Activated CD8-positive, alpha-beta memory T cell treated with anti-CD3 and anti-CD28 coated beads, Interleukin-2, amount 50 U/mL, for 24 hours (primary cell): ENCODE results near the gene RPL7A.
"Not testable (repeated sequence)": the region's sequence is repeated elsewhere in the genome, so short reads cannot be mapped to it uniquely, and the experiment has no call there.

Experiments used
- DNase-seq: peaks from one replicate; pipeline ENCODE4 v3.0.0-alpha.2; 2020; ENCODE audit errors: extremely low read depth

RPL7A gene

DNA sequence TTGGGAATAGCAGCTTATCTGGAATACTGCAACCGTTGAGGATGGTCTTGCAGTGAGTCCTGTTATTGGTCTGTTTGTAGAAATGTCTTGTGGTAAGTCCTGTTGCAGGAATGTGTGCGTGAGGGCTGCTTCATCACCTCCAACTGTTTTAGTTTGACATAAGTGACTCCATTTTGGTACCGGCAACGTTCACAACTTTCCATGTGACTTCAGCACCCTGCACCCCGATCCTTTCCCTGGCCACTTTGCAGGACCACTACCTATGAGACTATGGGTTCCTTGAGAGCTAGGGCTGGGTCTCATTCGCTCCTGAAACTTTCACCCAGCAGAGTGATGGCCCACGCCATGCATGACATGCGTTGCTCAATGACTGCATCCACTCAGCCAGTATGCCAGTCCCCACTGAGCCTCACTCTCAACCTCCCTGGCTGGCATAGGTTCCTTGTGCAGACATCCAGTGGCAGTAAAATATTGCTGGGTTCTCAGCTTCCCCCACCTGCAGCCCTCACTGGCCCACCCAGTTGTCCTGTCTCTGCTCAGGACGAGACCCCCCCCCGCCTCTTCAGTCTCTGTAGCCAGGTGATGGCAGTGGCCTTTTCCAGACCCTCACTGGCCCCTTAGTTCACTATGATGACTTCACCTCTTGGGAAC lies 20.1 kb upstream of the RPL7A start:
- DNase-seq: no peak

DNA sequence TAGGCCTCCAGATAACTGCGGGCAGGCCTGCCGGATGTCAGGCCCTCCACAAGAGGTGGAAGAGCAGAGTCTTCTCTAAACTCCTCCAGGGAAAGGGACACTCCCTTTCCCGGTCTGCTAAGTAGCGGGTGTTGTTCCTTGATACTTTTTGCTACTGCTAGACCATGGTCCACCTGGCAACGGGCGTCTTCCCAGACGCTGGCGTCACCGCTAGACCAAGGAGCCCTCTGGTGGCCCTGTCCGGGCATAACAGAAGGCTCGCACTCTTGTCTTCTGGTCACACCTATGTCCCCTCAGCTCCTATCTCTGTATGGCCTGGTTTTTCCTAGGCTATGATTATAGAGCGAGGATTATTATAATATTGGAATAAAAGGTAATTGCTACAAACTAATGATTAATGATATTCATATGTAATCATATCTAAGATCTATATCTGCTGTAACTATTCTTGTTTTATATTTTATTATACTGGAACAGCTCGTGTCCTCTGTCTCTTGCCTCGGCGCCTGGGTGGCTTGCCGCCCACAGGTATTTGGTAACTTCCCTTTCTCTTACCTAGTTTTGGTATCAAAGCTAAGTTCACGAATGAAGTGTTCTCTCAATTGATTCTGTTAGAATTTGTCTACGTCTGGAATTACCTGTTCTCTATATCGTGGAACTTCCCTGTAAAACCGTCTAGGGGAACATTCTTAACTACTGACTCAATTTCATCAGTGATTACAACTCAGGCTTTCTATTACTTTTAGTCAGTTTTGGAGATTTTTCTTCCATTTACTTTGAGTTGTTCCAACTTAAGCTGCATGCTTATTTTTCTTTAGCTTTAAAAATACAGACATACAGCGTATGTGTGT lies 18.5 kb upstream of the RPL7A start:
- DNase-seq: not testable (repeated sequence)

DNA sequence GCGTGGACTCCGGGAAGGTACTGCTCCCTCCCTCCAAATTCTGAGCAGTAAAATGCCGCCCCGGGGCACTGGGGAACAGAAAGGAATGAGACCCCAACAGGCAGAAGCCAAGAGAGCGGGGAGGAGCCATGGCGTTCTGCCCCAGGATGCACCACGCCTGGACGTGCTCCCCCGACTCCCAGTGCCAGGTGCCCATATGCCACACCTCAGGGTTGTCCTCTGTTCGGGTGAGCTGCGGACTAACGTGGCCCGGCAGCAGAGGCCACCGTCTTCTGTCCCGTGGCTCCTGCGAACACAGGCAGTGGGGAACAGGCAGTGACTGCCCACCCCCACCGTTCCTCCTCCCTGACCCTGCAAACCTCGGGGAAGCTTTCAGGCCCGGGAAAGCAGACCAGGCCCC lies 16.8 kb upstream of the RPL7A start:
- no peak for DNase-seq

GRCh38 chr9:133331641-133332380 lies 16.2 kb upstream of the RPL7A start:
- DNase-seq: no peak

GRCh38 chr9:133332381-133332730 lies 15.7 kb upstream of the RPL7A start:
- no peak for DNase-seq

DNA sequence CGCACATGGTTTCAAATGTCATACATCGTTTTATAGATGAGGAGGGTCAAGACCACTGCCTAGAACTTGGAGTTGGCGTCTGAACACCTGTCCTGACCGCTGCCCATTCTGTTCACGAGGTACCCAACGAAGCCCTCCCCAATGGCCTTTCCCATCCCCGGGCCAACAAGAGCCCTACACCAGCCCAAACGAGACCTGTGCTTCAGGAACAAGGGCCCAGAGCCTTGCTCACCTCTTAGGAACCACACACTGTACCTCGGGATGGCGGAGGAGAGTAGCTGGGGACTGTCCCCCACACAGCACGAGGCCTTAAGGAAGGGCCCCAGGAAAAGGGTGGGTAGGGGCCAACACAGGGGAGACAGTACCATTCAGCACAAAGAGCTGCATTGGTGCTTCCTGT lies 15.0 kb upstream of the RPL7A start:
- DNase-seq: no peak

- DNase-seq: no peak
Measured at GRCh38 chr9:133333566-133333965, 14.5 kb upstream of the RPL7A start.

DNA sequence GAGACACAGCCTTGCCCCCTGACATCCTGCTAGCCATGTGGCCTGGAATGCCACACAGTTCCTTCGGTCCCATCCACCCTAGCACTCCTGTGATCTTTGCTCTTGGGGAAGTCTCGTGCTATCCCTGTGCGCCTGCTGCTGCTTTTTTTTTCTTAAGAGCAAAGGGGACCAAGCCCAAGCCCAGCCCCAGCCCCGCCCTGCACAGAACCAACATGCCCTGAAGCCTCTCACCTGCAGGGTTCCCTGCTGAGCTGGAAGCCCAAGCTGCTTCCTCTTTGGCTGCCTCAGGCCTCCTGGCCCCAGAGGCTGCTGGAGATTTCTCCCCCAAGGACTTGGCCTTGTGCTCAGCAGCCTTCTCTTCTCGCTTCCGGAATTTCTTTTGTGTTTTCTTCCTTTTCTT lies 13.9 kb upstream of the RPL7A start:
- no peak for DNase-seq

GRCh38 chr9:133334888-133335287 lies 13.1 kb upstream of the RPL7A start:
- DNase-seq: not testable (repeated sequence)

GRCh38 chr9:133335924-133336811 lies 11.8 kb upstream of the RPL7A start, which contains the start of gene SURF6:
Gene SURF6 (minus strand): TSS chr9:133336188. CDS start chr9:133336132, 56 bp downstream.
- peak; percentile 84 for DNase-seq

GRCh38 chr9:133339641-133340040 lies 8.4 kb upstream of the RPL7A start:
- no peak for DNase-seq

GRCh38 chr9:133340256-133340655 lies 7.8 kb upstream of the RPL7A start:
- no peak for DNase-seq

DNA sequence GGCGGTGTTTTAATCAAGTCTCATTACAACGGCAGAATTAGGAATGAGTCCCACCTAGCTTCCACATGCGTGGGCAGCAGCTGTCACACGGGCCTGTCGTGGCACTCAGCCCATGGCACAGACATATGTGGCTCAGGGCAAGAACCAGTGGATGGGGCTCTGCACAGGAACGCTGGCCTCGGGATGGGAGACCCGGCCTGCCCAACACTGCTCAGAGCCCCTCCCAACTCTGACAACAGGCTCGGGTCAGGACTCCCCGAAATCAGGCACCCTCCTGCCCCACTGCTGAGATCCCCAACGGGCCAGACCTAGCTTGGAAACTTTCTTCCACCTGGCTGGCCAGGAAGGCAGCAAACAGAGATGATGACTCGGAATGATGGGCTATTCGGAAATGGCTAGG lies 7.1 kb upstream of the RPL7A start:
- DNase-seq: no peak

GRCh38 chr9:133341369-133342068 lies 6.5 kb upstream of the RPL7A start:
- no peak for DNase-seq

DNA sequence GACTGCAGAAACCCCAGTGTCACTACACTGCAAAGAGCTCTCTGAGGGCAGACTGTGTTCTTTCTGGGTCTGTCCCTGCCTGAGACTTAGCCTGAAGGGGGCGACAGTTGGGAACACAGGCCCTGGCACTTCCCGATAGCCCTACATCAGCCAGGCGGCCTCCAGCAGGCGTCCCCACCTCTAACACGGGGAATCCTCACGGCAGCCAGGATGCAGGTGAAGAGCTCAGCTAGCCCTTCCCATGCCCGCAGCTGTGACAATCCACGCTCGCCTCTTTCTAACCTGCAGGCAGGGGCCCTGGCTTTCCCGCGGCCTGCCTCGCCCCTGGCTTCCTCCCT lies 6.0 kb upstream of the RPL7A start:
- no peak for DNase-seq

DNA sequence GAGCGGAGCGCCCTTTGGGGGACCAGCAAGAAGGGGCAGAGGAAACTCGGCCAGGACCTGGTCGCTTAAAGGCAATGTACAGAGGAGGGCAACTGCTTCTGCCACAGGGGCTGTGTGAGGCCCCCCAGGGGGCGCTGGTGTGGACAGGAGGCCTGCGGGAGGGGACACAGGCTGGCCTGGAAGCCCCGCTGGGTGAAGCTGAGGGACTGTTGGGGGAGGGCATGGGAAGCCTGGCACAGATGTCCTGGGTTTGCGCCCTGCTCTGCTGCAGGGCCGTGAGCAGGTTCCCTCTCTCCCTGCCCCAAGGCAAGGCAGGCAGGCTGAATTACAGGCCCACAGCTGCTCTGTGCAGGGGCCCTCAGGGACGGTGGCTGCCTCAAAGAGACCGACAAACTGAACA lies 5.4 kb upstream of the RPL7A start:
- DNase-seq: no peak

DNA sequence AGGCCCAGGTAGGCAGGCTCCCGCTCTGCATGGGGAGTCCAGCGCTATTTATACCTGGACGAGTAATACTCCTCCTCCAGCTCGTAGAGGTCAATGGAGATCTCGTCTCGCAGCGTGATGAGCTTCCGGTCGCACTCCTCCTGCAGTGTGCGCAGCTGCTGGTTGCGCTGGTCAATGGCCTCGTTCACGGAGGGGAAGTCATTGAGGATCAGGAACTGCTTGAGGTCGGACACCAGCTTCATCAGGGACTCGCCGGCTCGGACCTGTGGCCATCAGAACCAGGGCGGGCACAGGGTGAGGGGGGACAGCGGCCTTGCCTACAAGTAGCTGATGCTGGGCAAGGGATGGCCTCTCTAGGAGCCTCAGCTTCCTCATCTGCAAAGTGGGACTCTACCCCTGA lies 3.9 kb upstream of the RPL7A start:
- no peak for DNase-seq

DNA sequence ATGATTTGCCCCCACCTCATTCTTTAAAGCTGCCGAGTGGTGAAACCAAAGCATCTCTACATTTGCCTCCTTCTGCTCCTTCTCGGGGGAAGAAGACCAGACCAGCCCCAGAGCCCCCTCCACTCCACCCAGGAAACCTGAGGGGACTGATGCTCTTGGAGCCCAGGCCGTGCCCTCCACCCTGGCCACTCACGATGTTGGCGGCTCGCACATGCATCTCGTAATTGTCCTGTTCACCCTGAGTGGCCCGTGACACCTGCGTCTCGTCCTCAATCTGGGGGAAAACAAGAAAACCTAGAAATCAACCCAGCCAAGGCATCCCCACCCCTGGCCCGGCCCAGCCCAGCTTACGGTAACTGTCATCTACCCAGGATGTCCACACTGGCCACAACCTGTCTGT lies 3.0 kb upstream of the RPL7A start:
- no peak for DNase-seq

DNA sequence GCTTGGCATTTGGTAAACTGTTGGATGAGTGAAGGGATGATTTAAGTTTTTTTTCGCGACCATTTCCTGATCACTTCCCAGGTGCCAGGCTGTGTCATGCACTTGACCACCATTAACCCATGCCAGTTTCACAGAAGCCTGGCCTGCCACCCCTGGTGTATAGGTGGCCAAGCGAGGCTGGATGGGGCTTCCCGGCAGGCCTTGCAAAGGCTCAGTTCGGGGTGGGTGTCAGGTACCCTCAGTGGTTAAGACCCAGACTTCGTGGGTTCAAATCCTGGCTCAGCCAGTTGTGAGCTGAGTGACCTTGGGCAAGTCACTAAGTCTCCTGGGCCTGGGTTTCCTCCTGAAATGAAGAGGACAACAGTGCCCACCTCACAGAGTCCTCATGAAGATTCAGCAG lies 2.4 kb upstream of the RPL7A start:
- DNase-seq: no peak

DNA sequence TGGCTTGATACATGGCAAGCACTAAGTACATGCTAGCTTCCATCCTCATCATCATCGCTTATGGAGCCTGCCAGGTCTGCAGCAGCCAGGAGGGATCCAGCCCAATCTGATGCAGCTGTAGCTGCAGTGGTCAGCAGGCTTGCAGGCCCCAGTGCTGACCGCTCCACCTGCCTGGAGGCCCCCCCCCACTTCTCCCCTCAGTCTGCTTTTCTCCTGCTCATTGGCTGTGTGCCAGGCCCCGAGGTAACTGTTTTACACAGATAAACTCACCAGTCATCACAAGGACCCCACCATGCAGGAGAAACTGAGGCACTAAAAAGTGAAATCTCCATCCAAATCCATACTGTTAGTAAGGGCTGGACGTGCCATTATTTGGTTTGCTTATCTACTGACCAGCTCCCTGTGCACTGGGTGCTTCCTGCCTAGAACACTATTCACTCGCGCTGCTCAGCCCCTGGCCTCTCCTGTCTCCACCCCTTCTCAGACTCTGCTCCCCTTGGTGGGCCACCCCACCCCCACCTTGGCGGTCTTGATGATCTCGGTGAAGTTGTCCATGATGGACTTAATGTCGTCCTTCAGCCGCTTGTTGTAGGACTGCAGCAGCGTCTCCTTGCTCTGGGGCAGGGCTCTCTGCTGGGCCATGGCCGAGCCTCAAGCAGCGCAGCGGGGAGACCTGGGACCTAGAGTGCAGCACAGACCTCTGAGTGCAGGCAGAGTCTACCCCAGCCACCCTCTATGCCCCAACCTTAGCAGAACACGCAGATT lies 1.8 kb upstream of the RPL7A start:
- DNase-seq: no peak
